Heart right ventricle (tissue), 16 donors: ENCODE results near the gene GCLC. TPM values are rescaled to one million over a fixed set of nuclear protein-coding genes. Genes with fewer than 3 reads are reported as not detected.

Experiments used
- ATAC-seq, 8 donors: fragments of 200-7000 bp; cut with Tn5 transposase; one replicate each; pipeline ENCODE4 v1.9.1; 2020; ENCODE audit warnings: mild to moderate bottlenecking in 8 of 8, moderate library complexity in 8 of 8, moderate number of reproducible peaks in 1 of 8
- DNase-seq, 2 donors: peaks; one replicate each; pipeline ENCODE4 v3.0.0-alpha.2; 2020
- H3K27ac ChIP-seq, 10 donors: fragments of 200-600 bp; sonication (generic) in 2 of 10; one replicate each; pipeline versions ENCODE4 v1.5.0 to v1.8.0; 2020 to 2022; ENCODE audit warnings: mild to moderate bottlenecking in 3 of 10
- H3K27me3 ChIP-seq, 7 donors: fragments of 200-600 bp; one replicate each; pipeline ENCODE4 v1.8.0; 2021 to 2022; ENCODE audit warnings: mild to moderate bottlenecking in 2 of 7
- H3K36me3 ChIP-seq, 9 donors: fragments of 200-600 bp; sonication (generic) in 1 of 9; one replicate each; pipeline versions ENCODE4 v1.5.0 to v1.8.0; 2020 to 2022; ENCODE audit warnings: mild to moderate bottlenecking in 2 of 9
- H3K4me1 ChIP-seq, 9 donors: fragments of 200-600 bp; sonication (generic) in 1 of 9; one replicate each; pipeline versions ENCODE4 v1.5.0 to v1.8.0; 2020 to 2022; ENCODE audit warnings: mild to moderate bottlenecking in 4 of 9
- H3K4me3 ChIP-seq, 10 donors: fragments of 200-600 bp; sonication (generic) in 2 of 10; one replicate each; pipeline versions ENCODE4 v1.5.0 to v1.8.0; 2020 to 2022; ENCODE audit warnings: mild to moderate bottlenecking in 7 of 10, moderate library complexity in 2 of 10
- H3K9me3 ChIP-seq, 11 donors: fragments of 200-600 bp in 10 of 11; sonication (generic) in 2 of 11; one replicate each; pipeline versions ENCODE4 v1.5.0 to v1.8.0; 2013 to 2022; ENCODE audit warnings: mild to moderate bottlenecking in 2 of 11, control low read depth in 1 of 11, moderate library complexity in 1 of 11
- WGBS, 2 donors: extraction: QIAGEN DNeasy Blood & Tissue Kit; methylation state at CpG; one replicate each; pipeline ENCODE4 v1.1.7; 2013; ENCODE audit warnings: inconsistent platforms in 1 of 2; 5-methylcytosine and 5-hydroxymethylcytosine counted together
- intact Hi-C, 10 donors: fragments of 100-400 bp; cut with DNase I; formaldehyde crosslinking; loops; one replicate each; pipeline versions ENCODE4 v1.11.1 to v1.14.2; 2022
- polyA plus RNA-seq, 2 donors: library from polyadenylated mRNA; stranded (reverse); fragments of 200-250 nt; gene quantifications; one replicate each; pipeline ENCODE4 v1.2.3, GENCODE V29; 2013
- total RNA-seq, 10 donors: library from RNA; stranded (reverse); fragmentation: NEBNext Ultra II Directional in 3 of 10; extraction: Animal tissue kit (Norgen Biotek cat#: 25700) in 3 of 10; gene quantifications; one replicate each; pipeline versions ENCODE4 v1.2.1 to v1.2.4, GENCODE V29; 2021 to 2023
- TF ChIP-seq, protein P1 (sequence below), 9 donors: fragments of 200-600 bp; sonication (generic) in 2 of 9; IDR thresholded peaks; one replicate each; pipeline versions ENCODE4 v1.5.0 to v1.8.0; 2021 to 2022; ENCODE audit warnings: antibody characterized with exemption in 9 of 9, mild to moderate bottlenecking in 5 of 9, moderate library complexity in 1 of 9
- donor health status: Arrhythmogenic right ventricular cardiomyopathy.
- donor health status: ischemic (EF 13 %, LVEDD 7.1; RV severe dilation, severe dysfunction).
- donor health status: healthy with polysubstance abuse.
- donor health status: DM: no; HTN: yes; CAD: no.
- donor health status: DM: no; HTN: no; CAD: no.
- donor health status: ischemic (EF 25% LVEDD 6.9; RV normal size, moderate dysfunction).
- donor health status: ischemic (EF 25% LVEDD 5.7; RV mildly dilated, moderate dysfunction).
- donor health status: healthy.
- donor health status: DM: yes; HTN: yes; CAD: no.
- donor health status: Ischemic cardiomyopathy.
- donor health status: ischemic (EF 35%, LVEDD 5.7; RV mildly dilated, moderate dysfunction).
- donor health status: nonischemic (EF 11% LVEDD 7.7; RV severe dilation, severe dysfunction).
- donor health status: DM: yes; HTN: yes; CAD: no.
- donor health status: PGD.
- donor health status: ischemic (EF 29% LVEDD 5.4; RV normal size, mild dysfunction).
- donor health status: nonischemic (EF 23%, LVEDD 6.1; RV moderate dilation, normal function).

Gene GCLC
- total and polyA plus RNA-seq, 12 donors, result 6.0 to 42.8 (median 34.2) TPM

DNA sequence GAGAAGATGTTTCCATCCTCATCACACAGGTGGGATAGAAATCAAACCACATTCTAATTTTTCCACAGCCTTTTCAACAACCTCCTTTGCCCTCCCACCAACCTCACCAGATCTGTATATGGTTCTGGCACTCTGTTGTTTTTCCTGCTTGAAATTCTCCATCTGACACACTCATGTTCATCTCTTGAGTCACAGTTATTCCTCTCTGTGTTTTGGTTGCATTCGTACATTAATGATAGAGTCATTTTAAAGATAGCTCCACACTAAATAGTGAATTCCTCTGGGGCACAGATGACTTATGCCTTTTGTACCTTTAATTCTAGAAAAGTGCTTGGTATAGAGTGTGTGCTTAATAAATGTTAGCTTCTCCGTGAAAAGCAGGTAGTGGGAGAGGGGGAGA lies 1.4 kb upstream of the GCLC start:
- Histone ChIP-seq H3K4me3 (no peak overlapping the region), H3K27ac (no peak overlapping the region), H3K4me1 (peaks cover 0 to 48% (median 42%) of the 10 kb centered on the region in 9 donors), H3K27me3 (no peaks in the 10 kb centered on the region), H3K9me3 (no peaks in the 10 kb centered on the region), H3K36me3 (no peaks in the 10 kb centered on the region)
- no peak for ATAC-seq
- TF ChIP-seq, protein P1, sequence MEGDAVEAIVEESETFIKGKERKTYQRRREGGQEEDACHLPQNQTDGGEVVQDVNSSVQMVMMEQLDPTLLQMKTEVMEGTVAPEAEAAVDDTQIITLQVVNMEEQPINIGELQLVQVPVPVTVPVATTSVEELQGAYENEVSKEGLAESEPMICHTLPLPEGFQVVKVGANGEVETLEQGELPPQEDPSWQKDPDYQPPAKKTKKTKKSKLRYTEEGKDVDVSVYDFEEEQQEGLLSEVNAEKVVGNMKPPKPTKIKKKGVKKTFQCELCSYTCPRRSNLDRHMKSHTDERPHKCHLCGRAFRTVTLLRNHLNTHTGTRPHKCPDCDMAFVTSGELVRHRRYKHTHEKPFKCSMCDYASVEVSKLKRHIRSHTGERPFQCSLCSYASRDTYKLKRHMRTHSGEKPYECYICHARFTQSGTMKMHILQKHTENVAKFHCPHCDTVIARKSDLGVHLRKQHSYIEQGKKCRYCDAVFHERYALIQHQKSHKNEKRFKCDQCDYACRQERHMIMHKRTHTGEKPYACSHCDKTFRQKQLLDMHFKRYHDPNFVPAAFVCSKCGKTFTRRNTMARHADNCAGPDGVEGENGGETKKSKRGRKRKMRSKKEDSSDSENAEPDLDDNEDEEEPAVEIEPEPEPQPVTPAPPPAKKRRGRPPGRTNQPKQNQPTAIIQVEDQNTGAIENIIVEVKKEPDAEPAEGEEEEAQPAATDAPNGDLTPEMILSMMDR (IDR thresholded peaks at IDR 0.05), result no peak
- WGBS, 2 donors, result 85 to 86% methylated on average over 2 of the region's 2 CpGs
- intact Hi-C loops, result loop anchor here in 8 of 10 donors (5.0 to 10.0 kb wide), 8 partner anchors 51 to 554 kb away; partner anchors contain the start of genes GSTA4 (in 1 of the 8) and LRRC1 (in 1 of the 8)
- DNase-seq, result no peak

DNA sequence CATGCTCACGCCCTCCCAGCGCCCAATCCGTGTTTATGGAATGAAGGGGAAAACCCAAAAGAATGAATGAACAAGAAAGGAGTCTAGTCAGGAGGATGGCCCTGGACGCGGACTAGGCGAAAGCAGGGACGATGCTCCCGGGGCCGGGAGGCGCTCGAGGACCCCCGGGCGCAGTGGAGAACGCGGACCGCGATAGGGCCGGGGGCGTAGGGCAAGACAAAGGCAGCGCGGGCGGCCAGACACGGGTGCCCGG lies 758 bp downstream of the GCLC start:
- ATAC-seq, result no peak
- no peaks in the 10 kb centered on the region for H3K36me3 ChIP-seq
- intact Hi-C loops, result loop anchor here in 5 of 10 donors (2.0 to 10.0 kb wide), 7 partner anchors 49 to 549 kb away; partner anchors contain the start of genes GSTA4 (in 1 of the 5) and LRRC1 (in 1 of the 5)
- H3K27ac ChIP-seq, result peak overlapping the region; percentile 46 to 99 (median 95)
- H3K27me3 ChIP-seq, result no peaks in the 10 kb centered on the region
- TF ChIP-seq, protein P1 (IDR thresholded peaks at IDR 0.05), result no peak
- 1% methylated on average over 22 to 24 of the region's 24 CpGs for WGBS, 2 donors
- no peak for DNase-seq
- H3K4me1 ChIP-seq, result peaks cover 0 to 56% (median 42%) of the 10 kb centered on the region in 9 donors
- H3K4me3 ChIP-seq, result peak overlapping the region; percentile 55 to 94 (median 82)
- H3K9me3 ChIP-seq, result no peaks in the 10 kb centered on the region

DNA sequence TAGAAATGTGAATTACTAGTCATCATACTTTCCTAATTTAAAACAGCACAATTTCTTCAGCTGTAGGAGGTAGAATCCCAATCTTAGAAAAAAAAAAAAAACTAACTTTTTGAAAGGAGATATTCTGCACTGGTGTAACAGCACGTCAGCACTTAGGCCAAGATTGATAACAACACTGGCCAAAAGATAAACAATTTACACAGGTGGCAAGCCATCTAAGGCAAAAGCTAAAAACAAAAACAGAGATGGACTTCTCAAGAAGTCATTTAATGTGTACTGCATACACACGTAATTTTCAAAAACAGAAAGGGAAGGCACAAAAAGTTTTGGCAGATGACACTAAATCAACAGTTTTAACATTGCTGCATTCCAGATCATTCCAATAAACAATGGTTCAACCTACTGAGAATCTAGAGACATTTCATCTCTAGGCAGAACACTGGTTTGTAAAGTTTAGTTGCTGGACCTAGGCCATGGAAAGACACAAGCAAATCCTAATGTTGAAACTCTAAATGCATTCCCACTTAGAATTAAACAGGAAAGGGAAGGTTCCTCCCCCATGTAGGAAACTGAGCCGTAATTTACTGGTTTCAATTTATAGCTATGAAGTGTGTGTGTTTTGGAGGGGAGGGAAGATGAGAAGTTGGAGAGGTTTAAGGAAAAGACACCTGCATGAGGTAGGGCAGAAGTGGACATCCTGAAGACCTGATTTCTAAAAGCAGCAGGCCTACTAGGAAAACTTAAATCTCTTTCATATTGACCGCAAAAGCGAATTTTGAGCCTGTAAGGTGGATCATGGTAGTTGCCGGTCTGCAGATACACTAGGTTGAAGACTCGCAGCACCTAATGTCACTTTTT lies 1.3 kb downstream of the GCLC start:
- TF ChIP-seq, protein P1 (IDR thresholded peaks at IDR 0.05), result no peak
- DNase-seq (no peak), ATAC-seq (no peak)
- intact Hi-C loops, result loop anchor here in 5 of 10 donors (2.0 to 10.0 kb wide), 7 partner anchors 49 to 549 kb away; partner anchors contain the start of genes GSTA4 (in 1 of the 5) and LRRC1 (in 1 of the 5)
- H3K36me3 ChIP-seq, result no peaks in the 10 kb centered on the region
- H3K9me3 ChIP-seq, result no peaks in the 10 kb centered on the region
- H3K4me1 ChIP-seq, result peaks cover 0 to 59% (median 41%) of the 10 kb centered on the region in 9 donors
- 6 to 7% methylated on average over 7 of the region's 7 CpGs for whole genome bisulfite sequencing, 2 donors
- no peaks in the 10 kb centered on the region for H3K27me3 ChIP-seq
- peak overlapping the region; percentile 55 to 94 (median 82) for H3K4me3 ChIP-seq
- peak overlapping the region in 9 of 10 donors; percentile 94 to 99 (median 95) for H3K27ac ChIP-seq

DNA sequence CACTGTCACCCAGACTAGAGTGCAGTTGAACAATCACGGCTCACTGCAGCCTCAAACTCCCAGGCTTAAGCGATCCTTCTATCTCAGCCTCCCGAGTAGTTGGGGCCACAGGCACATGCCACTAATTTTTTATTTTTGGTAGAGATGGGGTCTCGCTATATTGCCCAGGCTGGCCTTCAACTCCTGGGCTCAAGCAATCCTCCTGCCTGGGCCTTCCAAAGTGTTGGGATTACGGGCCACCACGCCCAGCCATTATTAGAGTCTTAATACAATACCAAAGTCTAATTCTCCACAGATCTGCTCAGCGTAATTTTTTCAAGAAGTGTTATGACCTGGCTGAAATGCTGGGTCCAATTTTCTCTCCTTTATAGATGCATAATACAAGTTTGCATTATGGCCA lies 3.0 kb downstream of the GCLC start:
- DNase-seq, result no peak
- Histone ChIP-seq H3K9me3 (no peaks in the 10 kb centered on the region), H3K36me3 (no peaks in the 10 kb centered on the region), H3K4me3 (no peak overlapping the region), H3K27ac (no peak overlapping the region), H3K27me3 (no peaks in the 10 kb centered on the region), H3K4me1 (peaks cover 0 to 49% (median 37%) of the 10 kb centered on the region in 9 donors)
- ATAC-seq, result no peak
- 97 to 99% methylated on average over 7 of the region's 7 CpGs for WGBS, 2 donors
- intact Hi-C loops, result loop anchor here in 5 of 10 donors (5.0 to 10.0 kb wide), 6 partner anchors 47 to 547 kb away; partner anchors contain the start of genes GSTA4 (in 1 of the 5) and LRRC1 (in 1 of the 5)
- TF ChIP-seq, protein P1 (IDR thresholded peaks at IDR 0.05), result no peak
